Measurements from ENCODE around the gene SLCO2A1. TPM values are rescaled to one million over a fixed set of nuclear protein-coding genes. Genes with fewer than 3 reads are reported as not detected.

Gene SLCO2A1
- total RNA-seq, 1 donor from 2014 or later = 18.0 TPM

GRCh38 chr3:133964547-133964946 is 65.2 kb downstream of the SLCO2A1 start:
- no peaks in the 10 kb centered on the region for H3K9me3 ChIP-seq (replicated peaks)

GRCh38 chr3:133963657-133964396 is 65.9 kb downstream of the SLCO2A1 start:
- Histone ChIP-seq H3K4me3 (no peak overlapping the region), H3K4me1 (peaks cover 24% of the 10 kb centered on the region), H3K9me3 (replicated peaks) (no peaks in the 10 kb centered on the region), H3K27ac (replicated peaks) (peak overlapping the region; percentile 6), H3K36me3 (no peaks in the 10 kb centered on the region), H3K27me3 (ENCODE audit: low read depth) (peaks cover 7% of the 10 kb centered on the region)
- no peak for TF ChIP-seq CTCF (IDR thresholded peaks at IDR 0.05; ENCODE audit: borderline replicate concordance)
- intact Hi-C loops (cut with micrococcal nuclease) = no loop called here
- DNase-seq = no peak

More at GRCh38 chr3:133964547-133964946, 65.2 kb downstream of the SLCO2A1 start:
- H3K27ac ChIP-seq (replicated peaks) = peak overlapping the region; percentile 23
- intact Hi-C loops (cut with micrococcal nuclease) = no loop called here
- no peak overlapping the region for H3K4me3 ChIP-seq
- TF ChIP-seq CTCF (IDR thresholded peaks at IDR 0.05; ENCODE audit: borderline replicate concordance) = no peak
- no peak for DNase-seq
- no peaks in the 10 kb centered on the region for H3K36me3 ChIP-seq
- H3K4me1 ChIP-seq = peaks cover 32% of the 10 kb centered on the region
- peaks cover 14% of the 10 kb centered on the region for H3K27me3 ChIP-seq (ENCODE audit: low read depth)

- peaks cover 22% of the 10 kb centered on the region for H3K4me1 ChIP-seq
- no peak overlapping the region for H3K4me3 ChIP-seq
- no peaks in the 10 kb centered on the region for H3K36me3 ChIP-seq
- no peak for TF ChIP-seq CTCF (IDR thresholded peaks at IDR 0.05; ENCODE audit: borderline replicate concordance)
- H3K9me3 ChIP-seq (replicated peaks) = no peaks in the 10 kb centered on the region
- no peak for DNase-seq
- no peaks in the 10 kb centered on the region for H3K27me3 ChIP-seq (ENCODE audit: low read depth)
- no peak overlapping the region for H3K27ac ChIP-seq (replicated peaks)
- intact Hi-C loops (cut with micrococcal nuclease) = no loop called here
Observed at GRCh38 chr3:133962849-133963248, 66.9 kb downstream of the SLCO2A1 start.

- intact Hi-C loops (cut with micrococcal nuclease) = no loop called here
- no peaks in the 10 kb centered on the region for H3K27me3 ChIP-seq (ENCODE audit: low read depth)
- no peak overlapping the region for H3K27ac ChIP-seq (replicated peaks)
- no peak for DNase-seq
- no peaks in the 10 kb centered on the region for H3K36me3 ChIP-seq
- peaks cover 32% of the 10 kb centered on the region for H3K4me1 ChIP-seq
- H3K9me3 ChIP-seq (replicated peaks) = no peaks in the 10 kb centered on the region
- H3K4me3 ChIP-seq = no peak overlapping the region
- TF ChIP-seq CTCF (IDR thresholded peaks at IDR 0.05; ENCODE audit: borderline replicate concordance) = no peak
Observed at GRCh38 chr3:133958071-133958805, 71.5 kb downstream of the SLCO2A1 start.

- no peaks in the 10 kb centered on the region for H3K36me3 ChIP-seq
- no peak for TF ChIP-seq CTCF (IDR thresholded peaks at IDR 0.05; ENCODE audit: borderline replicate concordance)
- no peaks in the 10 kb centered on the region for H3K27me3 ChIP-seq (ENCODE audit: low read depth)
- H3K9me3 ChIP-seq (replicated peaks) = no peaks in the 10 kb centered on the region
- H3K4me1 ChIP-seq = peaks cover 32% of the 10 kb centered on the region
- peak overlapping the region; percentile 64 for H3K27ac ChIP-seq (replicated peaks)
- intact Hi-C loops (cut with micrococcal nuclease) = no loop called here
- DNase-seq = no peak
- H3K4me3 ChIP-seq = no peak overlapping the region
Observed at GRCh38 chr3:133956982-133957381, 72.7 kb downstream of the SLCO2A1 start.

All from left ventricle myocardium inferior (tissue), 1 donor.